BJ (cell line): Measurements from ENCODE around the gene RAB39A. TPM values are rescaled to one million over a fixed set of nuclear protein-coding genes. Genes with fewer than 3 reads are reported as not detected.

Experiments
- CTCF ChIA-PET: fragments of 350-600 bp; formaldehyde crosslinking; extraction: SDS; loops from one replicate; lab custom pipeline; 2021; ENCODE audit warnings: antibody characterized with exemption, inconsistent platforms; lab: Yijun Ruan, JAX
- POLR2A ChIA-PET: fragments of 300-600 bp; sonication (Branson Sonifier 250); formaldehyde crosslinking; extraction: SDS; loops from one replicate; lab custom pipeline; 2021; ENCODE audit warnings: antibody characterized with exemption; lab: Charles Lee
- DNase-seq: peaks from one replicate; pipeline ENCODE4 v3.0.0-alpha.2; 2011; ENCODE audit warnings: low read depth
- H3K27me3 ChIP-seq: 2 replicates; pipeline ENCODE4 v1.6.0; 2011; ENCODE audit warnings: low read length; ENCODE audit not compliant: control insufficient read depth, insufficient read depth
- H3K36me3 ChIP-seq: 2 replicates; pipeline ENCODE4 v1.5.1; 2011; ENCODE audit warnings: low read length; ENCODE audit not compliant: control insufficient read depth, insufficient read depth
- H3K4me3 ChIP-seq: 2 replicates; pipeline ENCODE4 v1.5.1; 2011; ENCODE audit warnings: low read depth, mild to moderate bottlenecking, control low read depth, low read length
- CTCF ChIP-seq: IDR thresholded peaks from 2 replicates; pipeline ENCODE4 v1.5.1; 2011; ENCODE audit warnings: low read depth, mild to moderate bottlenecking, control low read depth, inconsistent platforms, low read length, moderate library complexity; ENCODE audit not compliant: insufficient read depth
- polyA plus RNA-seq: library from polyadenylated mRNA; depleted of rRNA; stranded (reverse); fragments of >200 nt; gene quantifications from 2 replicates; pipeline ENCODE4 v1.2.3, GENCODE V29; 2011

The RAB39A gene
- polyA plus RNA-seq, 1 experiment, result not detected

- DNase-seq, result no peak
- ChIA-PET CTCF (interaction anchor here (1.3 kb wide), 2 partner anchors 9 to 19 kb away, joined by 3 read pairs; no protein-coding TSS in a partner anchor), POLR2A (no interaction called here)
- Histone ChIP-seq H3K36me3 (no peaks in the 10 kb centered on the region), H3K27me3 (no peaks in the 10 kb centered on the region), H3K4me3 (no peak overlapping the region)
- no peak for TF ChIP-seq CTCF
These were observed 60.3 kb downstream of the RAB39A start for GRCh38 chr11:107988397-107989158.

GRCh38 chr11:107991868-107992414, 63.7 kb downstream of the RAB39A start:
- TF ChIP-seq CTCF, result no peak
- no peak overlapping the region for H3K4me3 ChIP-seq
- no peaks in the 10 kb centered on the region for H3K27me3 ChIP-seq
- no peak for DNase-seq
- H3K36me3 ChIP-seq, result no peaks in the 10 kb centered on the region
- POLR2A ChIA-PET, result no interaction called here
- CTCF ChIA-PET, result interaction anchor here (1.2 kb wide), 1 partner anchor 39 kb away, joined by 3 read pairs; no protein-coding TSS in a partner anchor

GRCh38 chr11:107996006-107996776, 67.9 kb downstream of the RAB39A start:
- ChIA-PET CTCF (no interaction called here), POLR2A (interaction anchor here (0.7 kb wide), 1 partner anchor 31 kb away, joined by 3 read pairs; no protein-coding TSS in a partner anchor)
- no peak for DNase-seq
- no peak for TF ChIP-seq CTCF
- H3K4me3 ChIP-seq, result no peak overlapping the region
- no peaks in the 10 kb centered on the region for H3K36me3 ChIP-seq
- H3K27me3 ChIP-seq, result no peaks in the 10 kb centered on the region

- ChIA-PET POLR2A (no interaction called here), CTCF (no interaction called here)
- DNase-seq, result no peak
- Histone ChIP-seq H3K27me3 (no peaks in the 10 kb centered on the region; the same call in 1 of the 2 replicates), H3K36me3 (no peaks in the 10 kb centered on the region), H3K4me3 (no peak overlapping the region)
- no peak for TF ChIP-seq CTCF
These were observed 70.5 kb downstream of the RAB39A start for GRCh38 chr11:107998761-107999160.
